ENCODE results near the gene ATP4A.
A peak's percentile ranks its signal among the peaks of the same experiment; 100 is the strongest.

ATP4A gene

DNA sequence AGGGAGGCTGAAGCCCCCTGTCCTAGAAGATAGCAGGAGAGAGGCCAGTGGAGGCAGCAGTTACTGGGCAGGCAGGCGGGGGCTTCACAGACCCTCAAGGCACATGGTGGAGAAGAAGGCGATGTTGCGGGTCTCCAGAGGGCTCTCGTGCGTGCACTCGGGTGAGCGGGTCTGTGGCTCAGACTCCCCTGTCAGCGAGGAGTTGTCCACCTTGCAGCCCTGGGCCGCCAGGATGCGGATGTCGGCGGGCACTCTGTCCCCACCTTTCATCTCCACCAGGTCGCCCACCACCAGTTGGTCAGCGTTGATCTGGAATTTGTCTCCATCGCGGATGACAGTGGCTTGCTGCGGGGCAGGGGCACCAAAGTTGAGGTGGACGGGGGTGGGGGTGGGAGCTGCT lies 3.2 kb downstream of the ATP4A start:
- POLR2A ChIA-PET (ENCODE audit: low non-redundant PET) = interaction anchor here (0.6 kb wide), 1 partner anchor 195 kb away, joined by 3 read pairs; no protein-coding TSS in a partner anchor
- no peak for DNase-seq (ENCODE audit: low spot score)
- H3K27ac ChIP-seq = no peak overlapping the region
- CTCF ChIA-PET = interaction anchor here (0.6 kb wide), 1 partner anchor 503 kb away, joined by 3 read pairs; no protein-coding TSS in a partner anchor
- TF ChIP-seq, protein P1, sequence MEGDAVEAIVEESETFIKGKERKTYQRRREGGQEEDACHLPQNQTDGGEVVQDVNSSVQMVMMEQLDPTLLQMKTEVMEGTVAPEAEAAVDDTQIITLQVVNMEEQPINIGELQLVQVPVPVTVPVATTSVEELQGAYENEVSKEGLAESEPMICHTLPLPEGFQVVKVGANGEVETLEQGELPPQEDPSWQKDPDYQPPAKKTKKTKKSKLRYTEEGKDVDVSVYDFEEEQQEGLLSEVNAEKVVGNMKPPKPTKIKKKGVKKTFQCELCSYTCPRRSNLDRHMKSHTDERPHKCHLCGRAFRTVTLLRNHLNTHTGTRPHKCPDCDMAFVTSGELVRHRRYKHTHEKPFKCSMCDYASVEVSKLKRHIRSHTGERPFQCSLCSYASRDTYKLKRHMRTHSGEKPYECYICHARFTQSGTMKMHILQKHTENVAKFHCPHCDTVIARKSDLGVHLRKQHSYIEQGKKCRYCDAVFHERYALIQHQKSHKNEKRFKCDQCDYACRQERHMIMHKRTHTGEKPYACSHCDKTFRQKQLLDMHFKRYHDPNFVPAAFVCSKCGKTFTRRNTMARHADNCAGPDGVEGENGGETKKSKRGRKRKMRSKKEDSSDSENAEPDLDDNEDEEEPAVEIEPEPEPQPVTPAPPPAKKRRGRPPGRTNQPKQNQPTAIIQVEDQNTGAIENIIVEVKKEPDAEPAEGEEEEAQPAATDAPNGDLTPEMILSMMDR (conservative IDR thresholded peaks at IDR 0.05; ENCODE audit: low read depth) = no peak

DNA sequence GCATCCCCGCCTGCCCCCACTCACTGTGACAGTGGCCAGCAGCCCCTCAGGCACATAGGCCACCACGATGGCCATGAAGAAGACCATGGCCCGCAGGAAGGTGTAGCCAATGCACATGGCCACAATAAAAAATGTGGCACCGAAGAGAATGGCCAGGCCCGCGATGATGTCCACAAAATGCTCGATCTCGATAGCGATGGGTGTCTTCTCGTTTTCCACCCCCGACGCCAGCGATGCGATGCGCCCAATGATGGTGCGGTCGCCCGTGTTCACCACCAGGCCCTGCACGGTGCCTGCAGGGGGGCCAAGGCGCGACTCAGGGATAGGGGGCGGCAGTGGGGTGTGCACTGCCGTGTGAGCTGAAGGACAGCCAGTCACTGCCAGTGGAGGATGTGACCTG lies 3.7 kb downstream of the ATP4A start:
- H3K27ac ChIP-seq = no peak overlapping the region
- CTCF ChIA-PET = no interaction called here
- no peak for DNase-seq (ENCODE audit: low spot score)
- POLR2A ChIA-PET (ENCODE audit: low non-redundant PET) = no interaction called here
- TF ChIP-seq, protein P1 (conservative IDR thresholded peaks at IDR 0.05; ENCODE audit: low read depth) = no peak

DNA sequence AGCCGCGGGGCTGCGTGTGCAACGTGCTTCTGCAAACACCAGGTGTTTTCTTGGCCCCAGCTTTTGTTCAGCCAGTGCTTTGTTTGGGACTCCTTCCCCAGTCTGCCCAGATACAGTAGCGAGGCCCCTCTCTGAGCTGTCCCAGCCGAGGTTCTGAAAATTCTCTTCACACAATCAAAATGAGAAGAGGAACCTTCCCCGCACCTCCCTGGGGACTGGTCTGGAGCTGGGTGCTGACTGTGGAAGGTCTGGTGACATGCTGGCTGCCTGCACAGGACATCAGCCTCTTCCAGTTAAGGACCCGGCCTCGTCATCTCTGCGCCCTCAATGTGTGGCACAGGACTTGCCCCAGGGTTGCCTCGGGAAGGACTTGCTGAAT lies 4.2 kb downstream of the ATP4A start:
- DNase-seq (ENCODE audit: low spot score) = no peak
- TF ChIP-seq, protein P1 (conservative IDR thresholded peaks at IDR 0.05; ENCODE audit: low read depth) = no peak
- H3K27ac ChIP-seq = no peak overlapping the region
- POLR2A ChIA-PET (ENCODE audit: low non-redundant PET) = no interaction called here
- CTCF ChIA-PET = no interaction called here

DNA sequence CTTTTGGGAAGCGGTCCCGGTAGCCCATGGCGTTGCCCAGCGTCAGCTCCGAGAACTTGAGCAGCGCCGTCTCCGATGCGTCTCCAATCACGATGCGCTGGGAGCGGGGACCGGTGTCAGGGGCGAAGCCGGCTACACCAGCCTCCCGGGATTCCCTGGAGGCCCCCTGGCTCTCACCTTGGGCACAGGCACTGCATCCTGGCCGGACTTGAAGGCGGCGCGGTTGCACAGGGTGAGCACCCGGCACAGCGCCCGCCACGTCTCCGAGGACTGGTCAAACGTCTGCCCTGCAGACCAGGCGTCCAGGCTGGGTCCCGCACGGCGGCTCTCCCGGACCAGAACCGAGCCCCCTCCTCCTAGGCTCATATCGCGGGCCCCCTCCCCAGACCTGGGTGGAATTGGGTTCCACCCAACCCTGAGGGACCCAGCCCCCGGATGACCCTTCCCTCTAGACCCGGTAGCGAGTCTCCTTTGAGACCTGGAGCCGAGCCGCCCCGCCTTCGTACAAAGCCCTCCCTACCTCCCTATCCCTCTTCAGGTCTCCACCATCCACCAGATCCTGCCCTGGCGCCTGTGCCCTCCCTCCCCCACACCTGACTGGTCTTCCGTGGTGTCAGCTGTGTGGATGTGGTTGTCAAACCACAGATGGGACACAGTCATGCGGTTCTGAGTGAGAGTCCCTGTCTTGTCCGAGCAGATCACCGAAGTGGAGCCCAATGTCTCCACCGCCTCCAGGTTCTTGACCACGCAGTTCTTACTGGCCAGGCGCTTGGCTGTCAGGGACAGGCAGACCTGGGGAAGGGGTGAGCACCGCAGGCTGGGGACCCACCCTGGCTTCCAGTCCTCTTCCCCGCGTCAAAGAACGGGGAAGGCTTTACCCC lies 4.8 kb downstream of the ATP4A start:
- TF ChIP-seq, protein P1 (conservative IDR thresholded peaks at IDR 0.05; ENCODE audit: low read depth) = no peak
- H3K27ac ChIP-seq = no peak overlapping the region
- ChIA-PET POLR2A (ENCODE audit: low non-redundant PET) (no interaction called here), CTCF (interaction anchor here (1.4 kb wide), 1 partner anchor 10 kb away, joined by 4 read pairs; no protein-coding TSS in a partner anchor)
- DNase-seq (ENCODE audit: low spot score) = no peak

DNA sequence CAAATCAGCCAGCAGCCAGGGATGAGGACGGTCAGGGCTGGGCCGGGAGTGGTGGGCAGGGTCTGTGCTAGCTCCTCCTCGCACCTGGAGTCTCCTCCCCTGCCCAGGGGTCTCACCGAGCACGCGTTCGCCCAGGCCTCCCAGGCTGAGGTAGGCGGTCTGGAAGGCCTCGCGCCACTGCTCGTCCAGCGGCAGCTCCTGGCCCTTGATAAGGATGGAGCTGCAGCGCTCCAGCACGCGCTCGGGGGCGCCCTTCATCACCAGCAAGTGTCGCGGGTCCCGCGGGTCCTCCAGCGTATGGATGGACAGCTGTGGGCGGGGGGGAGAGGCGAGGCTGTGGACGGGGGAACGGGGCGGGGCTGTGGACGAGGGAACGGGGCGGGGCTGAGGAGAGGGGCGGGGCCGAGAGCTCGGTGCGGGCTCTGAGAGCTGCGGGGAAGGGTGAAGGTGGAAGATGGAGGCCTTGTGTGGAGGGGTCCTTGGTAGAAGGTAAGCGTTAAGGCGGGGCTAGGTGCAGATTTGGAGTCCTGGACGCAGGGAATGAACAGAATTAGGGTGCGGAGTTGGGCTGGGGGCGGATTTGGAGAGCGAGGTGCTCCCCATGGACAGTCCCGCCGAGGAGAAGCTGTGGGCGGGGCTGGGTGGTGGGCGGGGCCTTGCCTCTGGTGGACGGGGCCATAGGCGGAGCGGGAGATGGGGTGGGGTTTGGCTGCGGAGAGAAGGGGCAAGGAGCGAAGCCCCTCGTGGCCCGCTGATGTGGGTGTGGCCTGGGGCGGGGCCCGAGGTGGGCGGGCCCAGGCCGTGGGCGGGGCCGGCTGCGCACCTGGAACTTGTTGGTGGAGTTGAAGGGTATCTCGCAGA lies 5.7 kb downstream of the ATP4A start:
- TF ChIP-seq, protein P1 (conservative IDR thresholded peaks at IDR 0.05; ENCODE audit: low read depth) = no peak
- CTCF ChIA-PET = interaction anchor here (1.4 kb wide), 1 partner anchor 9 kb away, joined by 4 read pairs; no protein-coding TSS in a partner anchor
- H3K27ac ChIP-seq = no peak overlapping the region
- DNase-seq (ENCODE audit: low spot score) = peak; percentile 40
- POLR2A ChIA-PET (ENCODE audit: low non-redundant PET) = no interaction called here

DNA sequence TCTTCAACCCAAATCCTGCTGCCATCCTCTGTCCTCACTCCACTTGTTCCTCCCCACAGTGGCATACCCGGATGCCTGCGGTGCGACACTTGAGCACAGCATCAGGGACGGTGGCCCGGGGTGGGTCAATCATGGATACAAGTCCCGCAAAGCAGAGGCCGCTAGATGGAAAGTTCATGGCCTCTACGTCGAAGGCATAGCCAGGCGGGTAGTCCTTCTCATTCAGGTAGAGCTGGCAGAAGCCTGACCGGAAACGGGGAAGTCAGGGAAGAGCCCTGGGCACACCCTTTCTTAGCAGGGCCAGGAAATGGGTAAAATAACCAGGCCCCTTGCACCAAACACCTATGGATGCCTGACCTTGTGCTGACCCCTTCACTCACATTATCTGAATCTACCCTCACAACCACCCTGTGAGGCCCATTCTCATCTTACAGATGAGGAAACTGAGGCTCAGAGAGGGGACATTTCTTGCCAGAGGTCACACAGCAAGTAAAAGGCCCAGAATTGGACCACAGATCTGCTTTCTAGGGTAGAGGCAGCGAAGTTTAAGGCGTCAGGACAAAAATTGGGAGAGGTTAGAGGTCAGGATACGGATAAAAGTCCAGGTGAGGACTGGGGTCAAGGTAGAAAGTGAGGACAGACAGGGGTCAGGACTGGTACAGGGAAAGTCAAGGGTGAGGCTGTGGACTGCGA lies 6.5 kb downstream of the ATP4A start:
- no peak for DNase-seq (ENCODE audit: low spot score)
- CTCF ChIA-PET = interaction anchor here (0.7 to 1.4 kb wide), 3 partner anchors 8 to 10 kb away, joined by 3 to 4 read pairs (median 4); no protein-coding TSS in a partner anchor

More for the DNA sequence above, 6.5 kb downstream of the ATP4A start:
- TF ChIP-seq, protein P1 (conservative IDR thresholded peaks at IDR 0.05; ENCODE audit: low read depth) = no peak
- H3K27ac ChIP-seq = no peak overlapping the region
- POLR2A ChIA-PET (ENCODE audit: low non-redundant PET) = interaction anchor here (0.7 kb wide), 1 partner anchor 25 kb away, joined by 3 read pairs; no protein-coding TSS in a partner anchor
